Transverse colon (tissue), 4 donors: ENCODE measurements around the gene RAB43.
"Not testable (repeated sequence)": the region's sequence is repeated elsewhere in the genome, so short reads cannot be mapped to it uniquely, and the experiment has no call there.

Experiments
- CTCF ChIP-seq, 5 experiments: fragments of 200-600 bp in 3 of 5; fragments of 450-650 bp in 2 of 5; sonication (generic) in 3 of 5; IDR thresholded peaks; 1 replicate in 2 of 5; 2 replicates in 3 of 5; pipeline ENCODE4 v1.5.1; 2016 to 2017; ENCODE audit warnings: antibody characterized with exemption in 5 of 5, inconsistent platforms in 3 of 5, mild to moderate bottlenecking in 2 of 5, moderate library complexity in 1 of 5
- POLR2AphosphoS5 ChIP-seq, 3 donors: sonication (generic); formaldehyde crosslinking; IDR thresholded peaks; one replicate each; pipeline ENCODE4 v1.6.1; 2016; ENCODE audit warnings: antibody characterized with exemption in 3 of 3

- TF ChIP-seq CTCF, POLR2AphosphoS5 (IDR thresholded peaks at IDR 0.05): not testable (repeated sequence)
Measured at GRCh38 chr3:129165594-129165993, 44.0 kb upstream of the RAB43 start.
